Vagina (tissue), 2 donors: Measurements from ENCODE around the gene LDLRAD4.

Experiments used
- CTCF ChIP-seq, 3 experiments: fragments of 450-650 bp in 2 of 3; fragments of 200-600 bp in 1 of 3; sonication (generic) in 1 of 3; IDR thresholded peaks; one replicate each; pipeline ENCODE4 v1.5.1; 2017 to 2019; ENCODE audit warnings: antibody characterized with exemption in 3 of 3, mild to moderate bottlenecking in 2 of 3, moderate library complexity in 2 of 3
- POLR2A ChIP-seq, 2 donors: fragments of 450-650 bp; IDR thresholded peaks; one replicate each; pipeline ENCODE4 v1.6.1; 2017; ENCODE audit warnings: antibody characterized with exemption in 2 of 2, mild to moderate bottlenecking in 2 of 2, moderate library complexity in 2 of 2

- no peak for TF ChIP-seq POLR2A (IDR thresholded peaks at IDR 0.05)
- TF ChIP-seq CTCF (IDR thresholded peaks at IDR 0.05) = no peak
Measured at GRCh38 chr18:13216711-13217465, 1.7 kb upstream of the LDLRAD4 start.
